Fibroblast of skin of left quadriceps (primary cell): Measurements from ENCODE around the gene FAM8A1.

Experiments
- DNase-seq, 2 experiments: peaks; one replicate each; pipeline ENCODE4 v3.0.0-alpha.2; 2013; ENCODE audit warnings: low read depth in 2 of 2

FAM8A1 gene

DNA sequence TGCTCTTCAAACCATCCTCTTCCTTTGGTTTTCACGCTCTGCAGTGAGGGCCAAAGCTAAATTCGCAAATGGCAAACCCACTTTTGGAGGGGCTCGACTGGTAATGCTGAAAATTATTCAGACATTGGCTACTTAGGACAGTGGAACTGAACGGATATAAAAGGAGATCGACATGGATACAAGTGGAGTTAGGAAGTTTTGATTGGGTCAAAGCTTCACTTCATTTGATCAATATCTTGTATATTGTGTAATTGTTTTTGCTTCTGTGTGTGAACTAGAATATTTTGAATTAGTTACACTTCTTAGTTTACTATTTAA lies 1.2 kb downstream of the FAM8A1 start:
- no peak for DNase-seq

- no peak for DNase-seq
Measured at GRCh38 chr6:17602888-17603287, 2.8 kb downstream of the FAM8A1 start.

DNA sequence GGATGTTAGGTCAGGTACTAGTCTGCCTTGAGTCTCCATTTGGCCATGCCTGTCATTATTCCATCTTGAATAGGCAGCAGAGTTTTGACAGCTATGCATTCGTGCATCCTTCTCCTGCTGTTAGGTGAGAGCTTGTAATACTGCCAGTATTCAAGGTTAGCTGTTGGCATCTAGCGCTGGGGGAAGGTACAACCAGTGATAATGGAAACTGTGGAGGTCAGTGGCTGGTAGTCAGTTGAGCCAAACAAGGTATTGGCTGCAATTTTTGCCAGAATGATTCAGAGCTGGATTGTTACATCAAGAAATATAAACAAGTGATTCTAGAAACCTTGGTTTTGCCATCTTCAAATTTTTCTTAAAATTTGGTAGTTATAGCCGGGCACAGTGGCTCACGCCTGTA lies 6.5 kb downstream of the FAM8A1 start:
- no peak for DNase-seq

GRCh38 chr6:17610835-17611234 lies 10.7 kb downstream of the FAM8A1 start:
- DNase-seq, result no peak

- no peak for DNase-seq
Measured at GRCh38 chr6:17612048-17612447, 11.9 kb downstream of the FAM8A1 start.

- no peak for DNase-seq
Measured at GRCh38 chr6:17615794-17616193, 15.7 kb downstream of the FAM8A1 start.

- no peak for DNase-seq
Measured at GRCh38 chr6:17621003-17621402, 20.9 kb downstream of the FAM8A1 start.

DNA sequence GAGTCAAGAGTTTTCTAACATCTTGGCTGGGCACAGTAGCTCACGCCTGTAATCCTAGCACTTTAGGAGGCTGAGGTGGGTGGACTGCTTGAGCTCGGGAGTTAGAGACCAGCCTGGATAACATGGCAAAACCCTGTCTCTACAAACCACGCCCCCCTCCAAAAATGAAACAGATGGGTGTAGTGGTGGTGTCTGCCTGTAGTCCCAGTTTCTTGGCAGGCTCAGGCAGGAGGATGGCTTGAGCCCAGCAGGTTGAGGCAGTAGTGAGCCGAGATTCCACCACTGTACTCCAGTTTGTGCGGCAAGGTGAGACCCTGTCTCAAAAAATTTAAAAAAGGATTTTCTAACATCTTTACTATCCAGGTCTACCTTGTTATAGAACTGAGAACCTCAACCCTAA lies 22.0 kb downstream of the FAM8A1 start:
- DNase-seq, result no peak

DNA sequence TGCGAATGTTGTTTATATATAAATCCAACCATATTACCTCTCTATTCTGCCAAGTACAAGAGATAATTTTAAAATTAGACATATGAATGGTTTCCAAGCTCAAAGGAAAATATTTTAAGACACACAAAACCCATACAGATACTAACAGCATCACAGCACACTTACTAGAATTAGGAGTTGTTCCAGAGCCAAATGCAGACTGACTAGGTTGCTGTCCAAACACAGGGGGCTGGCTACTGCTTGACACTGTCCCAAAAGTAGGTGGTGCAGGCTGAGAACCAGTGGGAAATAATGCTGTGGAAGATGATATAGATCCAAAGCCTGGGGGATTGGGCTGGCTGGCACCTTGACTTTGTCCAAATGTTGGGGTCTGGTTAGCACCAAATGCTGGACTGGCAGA lies 24.3 kb downstream of the FAM8A1 start:
- no peak for DNase-seq

DNA sequence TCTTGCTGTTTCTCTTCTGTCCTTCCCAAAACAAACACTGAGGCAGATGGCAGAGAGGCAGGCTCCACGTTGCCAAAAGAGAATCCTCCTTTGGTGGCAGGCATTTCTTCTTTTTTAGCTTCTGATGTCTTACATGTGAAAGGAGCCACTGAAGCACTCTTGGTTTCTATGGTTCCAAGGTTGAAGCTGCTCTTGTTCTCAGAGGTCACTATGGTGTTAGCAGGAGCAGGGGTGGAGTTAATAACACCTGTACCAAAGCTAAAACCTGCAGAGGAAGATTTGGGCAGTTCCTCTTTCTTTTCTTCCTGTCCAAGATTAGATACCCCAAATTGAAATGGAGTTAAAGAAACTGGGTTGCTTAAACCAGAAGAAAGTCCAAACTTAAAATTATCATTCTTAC lies 28.8 kb downstream of the FAM8A1 start:
- no peak for DNase-seq

DNA sequence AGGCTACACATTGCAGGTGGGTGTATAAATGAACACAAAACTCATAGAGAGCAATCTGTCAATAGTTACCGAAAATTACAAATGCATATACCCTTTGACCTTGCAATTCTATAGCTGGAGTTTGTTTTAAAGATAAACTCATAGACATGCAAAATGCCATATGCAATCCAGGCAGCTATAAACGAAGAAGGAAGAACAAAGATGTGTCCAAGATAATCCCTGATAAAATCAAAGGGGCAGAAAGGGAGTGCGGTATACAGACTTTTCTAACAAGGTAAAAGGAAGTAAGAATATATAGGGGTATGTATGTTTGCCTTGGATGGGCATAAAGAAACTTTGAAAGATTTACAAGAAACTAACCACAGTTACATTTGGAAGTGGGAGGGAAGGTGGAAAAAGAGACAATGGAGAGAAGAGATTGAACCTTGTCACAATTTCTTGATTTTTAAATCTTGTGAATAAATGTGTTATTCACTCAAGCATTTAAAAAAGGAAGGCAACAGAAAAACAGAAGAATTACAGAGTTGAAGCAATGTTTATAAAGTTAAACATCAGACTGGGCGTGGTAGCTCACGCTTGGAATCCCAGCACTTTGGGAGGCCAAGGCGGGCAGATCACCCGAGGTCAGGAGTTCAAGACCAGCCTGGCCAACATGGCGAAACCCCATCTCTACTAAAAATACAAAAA lies 29.9 kb downstream of the FAM8A1 start:
- no peak for DNase-seq

DNA sequence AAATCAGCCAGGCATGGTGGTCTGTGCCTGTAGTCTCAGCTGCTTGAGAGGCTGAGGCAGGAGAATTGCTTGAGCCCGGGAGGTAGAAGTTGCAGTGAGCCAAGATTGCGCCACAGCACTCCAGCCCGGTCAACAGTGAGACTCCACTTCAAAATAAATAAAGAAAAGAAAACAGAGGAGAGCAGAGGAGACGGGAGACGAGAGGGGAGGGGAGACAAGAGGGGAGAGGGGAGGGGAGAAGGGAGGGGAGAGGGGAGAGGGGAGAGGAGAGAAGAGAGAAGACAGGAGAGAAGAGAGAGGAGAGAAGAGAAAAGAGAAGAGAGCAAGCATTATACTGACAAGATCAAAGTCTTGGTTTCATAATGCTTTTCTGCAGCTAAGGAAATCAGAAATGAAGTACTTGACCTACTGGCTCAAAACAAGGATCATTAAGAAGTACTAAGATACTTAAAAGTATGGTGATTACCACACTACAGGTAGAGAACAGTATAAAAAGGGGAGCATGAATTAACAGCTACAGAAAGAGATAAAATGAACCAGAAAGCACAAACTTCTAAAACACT lies 30.5 kb downstream of the FAM8A1 start:
- no peak for DNase-seq

DNA sequence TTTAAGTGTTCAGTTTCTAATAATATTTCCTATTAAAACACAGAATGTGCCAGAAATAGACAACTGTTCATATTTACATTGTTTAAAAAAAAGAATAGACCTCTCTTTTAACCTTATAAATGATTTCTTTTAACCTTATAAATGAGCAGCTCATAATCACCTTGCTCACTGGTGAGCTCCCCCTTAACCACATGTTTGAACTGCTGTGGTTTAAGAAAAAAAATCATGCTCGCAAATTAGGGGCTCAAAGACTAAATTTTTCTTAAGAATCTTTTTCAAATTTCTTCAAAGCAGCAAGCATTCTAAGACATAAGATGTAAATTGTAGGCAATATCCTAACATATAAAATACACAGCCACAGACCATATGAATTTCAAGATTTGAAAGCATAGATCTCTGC lies 32.8 kb downstream of the FAM8A1 start:
- DNase-seq, result no peak

DNA sequence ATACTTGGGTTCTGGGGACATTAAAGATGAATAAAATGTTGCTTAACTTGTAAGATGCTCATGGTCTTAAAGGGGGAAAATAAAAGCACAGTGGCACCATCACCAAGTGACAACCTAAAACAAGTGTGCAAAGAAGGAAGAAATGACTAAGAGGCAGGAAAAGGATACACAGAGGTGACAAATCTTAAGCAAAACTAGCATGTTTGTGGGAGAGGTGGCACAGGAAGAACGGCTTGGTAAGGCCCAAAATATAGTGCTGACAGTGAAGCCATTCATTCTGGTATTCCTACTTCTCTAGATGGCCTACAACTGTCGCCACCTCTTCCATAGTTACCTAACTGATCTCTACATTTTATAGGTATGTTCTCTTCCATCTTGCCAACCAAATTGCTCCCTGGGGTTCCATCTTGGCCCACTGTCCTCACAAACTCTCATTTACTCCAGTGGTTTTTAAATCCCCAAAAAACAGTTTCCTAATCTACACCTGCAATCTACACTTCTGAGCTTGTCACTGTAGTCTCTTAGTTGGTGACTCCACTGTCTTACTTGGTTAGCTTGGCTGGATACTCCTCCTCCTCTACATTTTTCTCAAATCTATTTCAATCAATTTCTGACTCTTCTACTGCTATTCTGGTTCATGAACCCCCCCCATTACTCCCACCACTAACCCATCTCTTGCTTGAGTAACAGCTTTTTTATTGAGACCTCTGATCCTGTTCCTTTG lies 33.5 kb downstream of the FAM8A1 start:
- DNase-seq, result no peak

DNA sequence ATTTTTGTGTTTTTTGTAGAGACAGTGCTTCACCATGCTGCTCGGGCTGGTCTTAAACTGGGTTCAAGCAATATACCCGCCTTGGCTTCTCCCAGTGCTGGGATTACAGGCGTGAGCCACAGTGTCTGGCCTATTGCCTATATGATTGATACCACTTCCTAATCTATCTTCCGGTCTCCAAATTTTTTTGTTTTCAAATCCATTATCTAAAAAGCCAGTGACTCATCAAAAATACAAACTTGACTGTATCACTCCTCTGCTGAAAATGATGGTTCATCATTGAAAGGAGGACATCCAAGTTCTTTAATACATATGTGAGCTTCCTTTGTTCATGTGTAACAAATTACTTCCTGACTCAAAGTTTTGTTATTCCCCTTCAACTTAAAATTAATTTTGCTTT lies 35.5 kb downstream of the FAM8A1 start:
- no peak for DNase-seq

DNA sequence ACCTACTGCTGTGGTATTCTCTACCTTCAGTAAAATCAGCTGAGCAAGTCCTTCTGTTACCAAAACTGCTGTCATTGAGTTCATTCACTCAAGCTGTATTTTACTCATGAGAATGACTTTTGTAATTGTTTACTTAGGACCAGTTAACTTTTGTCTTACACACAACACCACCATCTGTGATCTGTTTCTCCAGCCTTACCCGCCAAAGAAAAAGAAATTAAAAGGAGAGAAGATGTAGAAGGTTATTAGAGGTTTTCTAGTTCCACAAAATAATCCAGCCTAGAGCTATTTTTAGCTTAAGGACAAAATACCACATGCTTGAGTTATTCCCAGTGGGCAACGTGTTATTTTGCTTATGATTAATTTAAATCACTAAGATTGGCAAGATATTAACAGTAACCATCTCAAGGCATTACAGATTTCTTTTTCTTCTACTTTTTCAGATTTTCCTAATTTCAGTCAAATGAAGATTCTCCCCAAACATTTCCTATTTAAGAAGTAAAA lies 38.2 kb downstream of the FAM8A1 start:
- DNase-seq, result no peak

DNA sequence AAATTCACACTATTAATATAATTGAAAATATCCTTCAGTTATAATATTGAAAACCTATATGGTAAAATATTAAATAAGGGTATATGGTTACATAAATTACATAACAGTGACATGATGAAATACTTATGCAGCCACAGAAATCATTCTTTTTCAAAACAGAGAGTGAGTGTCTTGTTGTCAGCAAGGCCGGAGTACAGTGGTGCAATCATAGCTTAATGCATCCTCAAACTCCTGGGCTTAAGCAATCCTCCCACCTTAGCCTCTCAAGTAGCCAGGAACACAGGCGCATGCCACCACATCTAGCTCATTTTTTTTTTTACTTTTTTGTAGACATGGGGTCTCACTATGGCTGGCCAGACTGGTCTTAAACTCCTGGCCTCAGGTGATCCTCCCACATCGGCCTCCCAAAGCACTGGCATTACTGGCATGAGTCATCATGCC lies 40.4 kb downstream of the FAM8A1 start:
- DNase-seq, result peak in 1 of 2 experiments; percentile 9

DNA sequence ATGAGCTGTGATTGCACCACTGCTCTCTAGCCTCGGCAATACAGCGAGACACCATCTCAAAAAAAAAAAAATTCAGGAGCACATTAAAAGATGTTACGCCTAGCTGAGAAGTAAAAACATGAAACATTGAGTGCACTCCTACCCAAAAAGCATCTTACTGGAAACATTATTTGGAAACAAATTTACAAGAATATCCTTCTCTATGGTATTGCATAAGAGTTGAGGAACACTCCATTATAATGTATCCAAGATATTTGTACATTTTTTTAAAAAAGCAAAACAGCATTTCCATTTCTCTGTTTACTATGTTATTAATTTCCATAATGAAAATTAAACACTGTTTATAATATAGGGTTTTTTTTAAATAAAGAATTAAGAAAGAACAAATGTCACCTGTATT lies 48.6 kb downstream of the FAM8A1 start:
- no peak for DNase-seq

DNA sequence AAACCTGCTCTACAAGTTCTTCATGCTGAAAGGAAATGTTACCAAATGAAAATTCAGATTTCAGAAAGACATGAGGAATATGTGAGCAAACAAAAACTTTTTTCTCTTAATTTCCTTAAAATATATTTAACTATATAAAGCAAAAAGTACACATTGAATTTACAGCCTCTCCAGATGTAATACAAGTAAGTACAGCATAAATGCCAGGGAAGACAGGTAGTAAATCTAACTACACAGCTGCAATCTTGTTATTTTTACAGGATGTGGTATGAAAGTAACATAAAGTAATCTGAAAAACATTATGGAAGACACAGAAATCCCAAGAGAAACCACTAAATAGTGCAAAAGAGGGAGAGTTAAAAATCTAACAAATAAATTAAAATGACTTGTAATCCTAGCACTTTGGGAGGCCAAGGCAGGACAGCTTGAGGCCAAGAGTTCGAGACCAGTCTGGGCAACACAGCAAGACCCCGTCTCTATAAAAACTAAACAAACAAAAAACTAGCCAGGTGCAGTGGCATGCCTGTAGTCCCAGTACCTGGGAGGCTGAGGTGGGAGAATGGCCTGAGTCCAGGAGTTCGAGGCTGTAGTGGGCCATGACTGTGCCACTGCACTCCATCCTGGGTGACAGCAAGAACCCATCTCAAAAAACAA lies 50.7 kb downstream of the FAM8A1 start:
- no peak for DNase-seq

DNA sequence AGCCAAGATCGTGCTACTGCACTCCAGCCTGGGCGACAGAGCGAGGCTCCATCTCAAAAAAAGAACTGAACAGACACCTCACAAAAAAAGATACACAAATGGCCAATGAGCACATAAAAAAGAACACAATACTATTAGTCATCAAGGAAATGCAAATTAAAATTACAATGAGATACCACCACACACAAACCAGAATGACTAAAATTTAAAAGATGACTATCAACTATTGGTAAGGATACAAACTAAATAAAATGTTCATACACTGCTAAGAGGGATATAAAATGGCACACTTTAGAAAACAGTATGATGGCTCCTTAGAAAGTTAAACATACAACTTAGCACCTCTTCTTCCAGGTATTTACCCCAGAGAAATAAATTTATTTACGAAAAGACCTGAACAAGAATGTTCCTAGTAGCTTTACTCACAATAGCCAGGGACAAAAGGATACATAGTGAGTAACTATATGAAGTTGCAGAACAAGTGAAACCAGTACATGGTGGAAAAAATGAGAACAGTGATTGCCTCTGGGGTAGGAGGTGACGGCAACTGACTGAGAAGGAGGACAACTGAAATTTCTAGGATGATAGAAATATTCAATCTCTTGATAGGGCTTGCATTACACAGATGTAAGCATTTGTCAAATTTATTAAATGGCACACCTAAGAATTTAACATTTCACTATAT lies 53.2 kb downstream of the FAM8A1 start:
- no peak for DNase-seq

DNA sequence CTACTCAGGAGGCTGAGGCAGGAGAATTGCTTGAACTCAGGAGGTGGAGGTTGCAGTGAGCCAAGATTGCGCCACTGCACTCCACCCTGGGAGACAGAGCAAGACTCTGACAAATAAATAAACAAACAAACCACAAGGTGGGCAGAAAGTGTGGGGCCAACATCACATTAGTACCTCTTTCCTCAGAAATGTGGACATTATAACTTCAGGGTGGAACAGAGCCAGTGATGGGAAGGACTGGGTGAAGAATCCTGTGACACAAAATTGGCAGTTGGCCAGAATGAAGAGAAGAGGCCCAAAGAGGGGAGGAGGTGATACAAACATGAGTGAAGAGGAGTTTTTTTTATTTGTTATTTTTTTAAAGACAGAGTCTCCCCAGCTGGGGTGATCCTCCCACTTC lies 56.0 kb downstream of the FAM8A1 start:
- DNase-seq, result no peak

GRCh38 chr6:17656644-17657043 lies 56.5 kb downstream of the FAM8A1 start:
- DNase-seq, result no peak
